Activated naive CD4-positive, alpha-beta T cell treated with anti-CD3 and anti-CD28 coated beads for 36 hours (primary cell): ENCODE results near the gene CBX8. TPM values are rescaled to one million over a fixed set of nuclear protein-coding genes. Genes with fewer than 3 reads are reported as not detected.

ENCODE experiments used
- CTCF ChIA-PET: fragments of 350-600 bp; sonication (Branson Sonifier 250); formaldehyde crosslinking; loops from one replicate; lab custom pipeline; 2021; ENCODE audit warnings: antibody characterized with exemption; lab: Charles Lee
- DNase-seq: peaks from one replicate; pipeline ENCODE4 v3.0.0-alpha.2; 2020
- H3K27ac Mint-ChIP-seq: one replicate; pipeline ENCODE4 v1.8.0; 2021; ENCODE audit warnings: mild to moderate bottlenecking, mixed read lengths
- H3K27me3 Mint-ChIP-seq: one replicate; pipeline ENCODE4 v1.8.0; 2021; ENCODE audit warnings: low read depth, mixed read lengths
- H3K36me3 Mint-ChIP-seq: one replicate; pipeline ENCODE4 v1.8.0; 2021; ENCODE audit warnings: low read depth, mixed read lengths
- H3K4me1 Mint-ChIP-seq: one replicate; pipeline ENCODE4 v1.8.0; 2021; ENCODE audit warnings: low read depth, mixed read lengths
- H3K4me3 Mint-ChIP-seq: one replicate; pipeline ENCODE4 v1.8.0; 2021; ENCODE audit warnings: mild to moderate bottlenecking, moderate library complexity, mixed read lengths
- H3K9me3 Mint-ChIP-seq: one replicate; pipeline ENCODE4 v1.8.0; 2021; ENCODE audit warnings: mixed read lengths
- intact Hi-C: fragments of 100-400 bp; cut with micrococcal nuclease; formaldehyde crosslinking; loops from one replicate; pipeline ENCODE4 v1.15.1; 2023
- total RNA-seq, 2 experiments: library from RNA; stranded (reverse); gene quantifications; one replicate each; pipeline ENCODE4 v1.2.3, GENCODE V29; 2021

CBX8 gene
- total RNA-seq, result 1 to 10 TPM; 3.8 to 3.9 TPM

GRCh38 chr17:79796763-79797491 lies at the start of gene CBX8:
TSS of gene CBX8 (minus strand) at chr17:79797077. CDS start at chr17:79796998, 79 bp downstream.
- H3K4me1 Mint-ChIP-seq, result peaks cover 37% of the 10 kb centered on the region
- intact Hi-C loops, result loop anchor here (1.0 to 5.0 kb wide), 6 partner anchors 14 to 465 kb away; partner anchors contain the start of genes CBX2, CBX4, EIF4A3 and RNF213
- peaks cover 36% of the 10 kb centered on the region for H3K27me3 Mint-ChIP-seq
- H3K36me3 Mint-ChIP-seq, result no peaks in the 10 kb centered on the region
- no peak within 1 kb of the TSS for H3K27ac Mint-ChIP-seq
- H3K4me3 Mint-ChIP-seq, result peak within 1 kb of the TSS; percentile 77
- no peaks in the 10 kb centered on the region for H3K9me3 Mint-ChIP-seq
- CTCF ChIA-PET, result interaction anchor here (1.3 to 1.5 kb wide), 3 partner anchors 11 to 208 kb away, joined by 3 to 5 read pairs (median 4); no protein-coding TSS in a partner anchor
- peak; percentile 100 for DNase-seq

- intact Hi-C loops, result no loop called here
- peaks cover 39% of the 10 kb centered on the region for H3K27me3 Mint-ChIP-seq
- no peaks in the 10 kb centered on the region for H3K36me3 Mint-ChIP-seq
- CTCF ChIA-PET, result interaction anchor here (0.6 to 1.0 kb wide), 3 partner anchors 9 to 56 kb away, joined by 3 read pairs; no protein-coding TSS in a partner anchor
- peaks cover 25% of the 10 kb centered on the region for H3K4me1 Mint-ChIP-seq
- no peak overlapping the region for H3K27ac Mint-ChIP-seq
- DNase-seq, result no peak
- no peaks in the 10 kb centered on the region for H3K9me3 Mint-ChIP-seq
- no peak overlapping the region for H3K4me3 Mint-ChIP-seq
These were observed 48.7 kb upstream of the CBX8 start for GRCh38 chr17:79845601-79845949.

GRCh38 chr17:79844869-79845600 lies 48.2 kb upstream of the CBX8 start:
- DNase-seq, result peak; percentile 57
- Mint-ChIP-seq H3K27me3 (peaks cover 43% of the 10 kb centered on the region), H3K36me3 (no peaks in the 10 kb centered on the region), H3K9me3 (no peaks in the 10 kb centered on the region), H3K27ac (no peak overlapping the region), H3K4me1 (peaks cover 29% of the 10 kb centered on the region), H3K4me3 (no peak overlapping the region)
- intact Hi-C loops, result loop anchor here (5.0 kb wide), 2 partner anchors 87 to 127 kb away; no protein-coding TSS in a partner anchor
- CTCF ChIA-PET, result interaction anchor here (0.6 to 1.6 kb wide), 9 partner anchors 28 to 98 kb away, joined by 3 to 5 read pairs (median 3); partner anchors contain the start of gene CBX8

GRCh38 chr17:79843816-79844800 lies 47.2 kb upstream of the CBX8 start:
- Mint-ChIP-seq H3K36me3 (no peaks in the 10 kb centered on the region), H3K27me3 (peaks cover 46% of the 10 kb centered on the region), H3K4me3 (peak overlapping the region; percentile 66), H3K4me1 (peaks cover 31% of the 10 kb centered on the region), H3K27ac (no peak overlapping the region), H3K9me3 (no peaks in the 10 kb centered on the region)
- intact Hi-C loops, result loop anchor here (2.0 to 5.0 kb wide), 3 partner anchors 88 to 128 kb away; no protein-coding TSS in a partner anchor
- CTCF ChIA-PET, result interaction anchor here (0.7 to 1.6 kb wide), 8 partner anchors 22 to 97 kb away, joined by 3 to 5 read pairs (median 3); partner anchors contain the start of gene CBX8
- DNase-seq, result no peak

- peaks cover 46% of the 10 kb centered on the region for H3K27me3 Mint-ChIP-seq
- intact Hi-C loops, result loop anchor here (2.0 to 5.0 kb wide), 3 partner anchors 89 to 129 kb away; no protein-coding TSS in a partner anchor
- H3K27ac Mint-ChIP-seq, result no peak overlapping the region
- H3K9me3 Mint-ChIP-seq, result no peaks in the 10 kb centered on the region
- H3K36me3 Mint-ChIP-seq, result peaks cover under 1% of the 10 kb centered on the region
- CTCF ChIA-PET, result interaction anchor here (1.4 to 1.6 kb wide), 2 partner anchors 26 to 78 kb away, joined by 3 to 4 read pairs; no protein-coding TSS in a partner anchor
- peaks cover 32% of the 10 kb centered on the region for H3K4me1 Mint-ChIP-seq
- DNase-seq, result no peak
- H3K4me3 Mint-ChIP-seq, result peak overlapping the region; percentile 66
These were observed 46.6 kb upstream of the CBX8 start for GRCh38 chr17:79843474-79843815.

GRCh38 chr17:79842656-79843473 lies 46.0 kb upstream of the CBX8 start:
- Mint-ChIP-seq H3K9me3 (no peaks in the 10 kb centered on the region), H3K4me1 (peaks cover 36% of the 10 kb centered on the region), H3K27ac (peak overlapping the region; percentile 39), H3K36me3 (peaks cover 6% of the 10 kb centered on the region), H3K27me3 (peaks cover 43% of the 10 kb centered on the region), H3K4me3 (peak overlapping the region; percentile 40)
- CTCF ChIA-PET, result interaction anchor here (0.6 to 1.6 kb wide), 6 partner anchors 12 to 170 kb away, joined by 3 to 4 read pairs (median 3); no protein-coding TSS in a partner anchor
- peak; percentile 73 for DNase-seq
- intact Hi-C loops, result loop anchor here (2.0 to 5.0 kb wide), 3 partner anchors 89 to 129 kb away; no protein-coding TSS in a partner anchor

GRCh38 chr17:79842136-79842655 lies 45.3 kb upstream of the CBX8 start:
- Mint-ChIP-seq H3K27ac (peak overlapping the region; percentile 39), H3K27me3 (peaks cover 43% of the 10 kb centered on the region), H3K4me1 (peaks cover 41% of the 10 kb centered on the region), H3K9me3 (no peaks in the 10 kb centered on the region), H3K36me3 (peaks cover 7% of the 10 kb centered on the region), H3K4me3 (no peak overlapping the region)
- intact Hi-C loops, result loop anchor here (2.0 to 5.0 kb wide), 3 partner anchors 90 to 130 kb away; no protein-coding TSS in a partner anchor
- CTCF ChIA-PET, result interaction anchor here (0.6 to 1.4 kb wide), 5 partner anchors 12 to 169 kb away, joined by 3 to 4 read pairs (median 3); no protein-coding TSS in a partner anchor
- no peak for DNase-seq

GRCh38 chr17:79841369-79842135 lies 44.7 kb upstream of the CBX8 start:
- Mint-ChIP-seq H3K4me3 (no peak overlapping the region), H3K27ac (peak overlapping the region; percentile 31), H3K4me1 (peaks cover 47% of the 10 kb centered on the region), H3K9me3 (no peaks in the 10 kb centered on the region), H3K27me3 (peaks cover 43% of the 10 kb centered on the region), H3K36me3 (peaks cover 9% of the 10 kb centered on the region)
- CTCF ChIA-PET, result interaction anchor here (0.7 to 1.9 kb wide), 6 partner anchors 8 to 169 kb away, joined by 3 to 6 read pairs (median 3); no protein-coding TSS in a partner anchor
- intact Hi-C loops, result loop anchor here (1.0 to 5.0 kb wide), 4 partner anchors 91 to 150 kb away; no protein-coding TSS in a partner anchor
- DNase-seq, result peak; percentile 56

GRCh38 chr17:79840989-79841286 lies 44.1 kb upstream of the CBX8 start:
- CTCF ChIA-PET, result interaction anchor here (0.7 to 1.9 kb wide), 5 partner anchors 8 to 39 kb away, joined by 3 to 6 read pairs (median 3); no protein-coding TSS in a partner anchor
- Mint-ChIP-seq H3K4me1 (peaks cover 51% of the 10 kb centered on the region), H3K9me3 (no peaks in the 10 kb centered on the region), H3K36me3 (peaks cover 9% of the 10 kb centered on the region), H3K4me3 (no peak overlapping the region), H3K27me3 (peaks cover 39% of the 10 kb centered on the region), H3K27ac (no peak overlapping the region)
- intact Hi-C loops, result loop anchor here (1.0 to 5.0 kb wide), 3 partner anchors 91 to 150 kb away; no protein-coding TSS in a partner anchor
- no peak for DNase-seq
